Measurements from ENCODE around the gene PHKB.

Gene PHKB

GRCh38 chr16:47719713-47720112 lies 258.6 kb downstream of the PHKB start:
- no peak for DNase-seq (ENCODE audit: insufficient read length, low spot score)

DNA sequence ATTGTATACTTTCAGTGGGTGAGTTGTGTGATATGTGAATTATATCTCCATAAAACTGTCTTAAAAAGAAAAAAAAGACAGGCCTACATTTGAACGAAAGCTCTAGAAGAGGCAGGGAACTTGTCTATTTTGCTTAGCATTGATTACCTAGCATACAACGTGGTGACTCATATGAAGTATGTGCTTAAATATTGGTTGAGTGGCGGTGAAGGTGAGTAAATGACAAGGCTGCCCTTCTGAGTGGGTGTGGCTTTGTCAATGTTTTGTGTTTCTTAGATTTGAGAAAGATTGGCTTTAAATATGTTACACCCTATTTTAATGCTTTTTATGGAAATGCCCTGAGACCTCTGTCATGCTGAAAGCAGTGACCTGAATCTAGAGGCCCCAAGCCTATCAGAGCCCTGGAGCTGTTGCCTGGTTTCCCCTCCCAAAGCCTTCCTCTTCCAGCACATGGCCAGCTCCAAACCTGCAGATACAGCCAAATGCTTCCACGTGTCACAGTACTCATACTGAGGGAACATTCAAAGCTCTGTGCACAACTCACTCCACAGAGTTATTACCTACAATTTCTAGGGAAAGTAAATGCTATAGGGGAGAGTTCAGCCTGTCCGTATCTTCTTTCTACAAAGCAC lies 260.0 kb downstream of the PHKB start:
- FAIRE-seq (no peak), DNase-seq (ENCODE audit: insufficient read length, low spot score) (no peak)

More at GRCh38 chr16:47719713-47720112, 258.6 kb downstream of the PHKB start:
- no peak for FAIRE-seq

DNA sequence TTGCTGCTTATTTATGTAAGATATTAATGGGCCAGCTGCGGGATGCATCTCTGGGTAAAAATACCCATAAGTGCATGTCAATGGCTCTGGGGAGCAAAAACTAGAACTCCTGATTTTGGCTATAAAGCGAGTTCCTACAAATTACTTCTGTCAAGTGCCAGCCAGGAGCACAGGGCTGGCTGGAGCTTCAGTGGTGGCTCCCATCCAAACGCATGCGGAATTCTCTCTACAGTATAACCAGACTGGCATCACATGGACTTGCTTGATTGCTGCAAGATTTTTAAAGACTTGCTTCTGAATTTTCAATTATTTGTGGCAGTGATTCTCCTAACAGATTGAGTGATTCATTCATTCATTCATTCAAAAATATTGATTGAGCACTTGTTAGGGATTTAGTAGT lies 260.9 kb downstream of the PHKB start:
- FAIRE-seq, result no peak

DNA sequence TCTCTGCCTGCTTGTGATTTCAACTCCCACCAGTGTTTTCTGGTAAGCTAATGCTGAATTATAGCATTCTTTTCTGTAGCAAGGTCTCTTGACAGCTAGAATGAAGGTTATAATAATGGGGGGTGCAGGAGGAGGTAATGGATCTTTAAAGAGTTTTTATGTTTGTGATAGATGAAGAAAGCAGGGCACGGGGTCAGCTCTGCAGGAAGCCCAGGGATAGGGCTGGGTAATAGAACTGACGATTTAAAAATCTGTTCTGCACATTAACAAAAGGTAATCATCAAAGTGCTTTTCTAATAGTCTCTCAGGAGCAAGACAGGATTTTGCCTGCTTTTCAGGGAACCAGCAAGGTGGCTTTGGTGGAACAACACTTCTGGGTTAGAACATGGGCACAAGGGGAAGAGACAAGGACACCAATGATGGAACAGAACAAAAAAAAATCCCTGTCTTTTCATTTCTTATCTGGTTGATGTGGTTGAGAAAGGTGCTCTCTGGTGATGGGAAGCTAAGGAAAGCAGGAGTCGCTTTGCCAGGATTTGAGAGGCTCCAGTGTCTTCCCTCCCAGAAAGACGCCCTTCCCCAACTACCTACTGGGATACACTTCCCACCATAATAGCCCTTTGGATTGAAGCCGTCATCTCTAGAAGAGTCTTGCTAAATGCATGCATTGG lies 263.1 kb downstream of the PHKB start:
- DNase-seq (ENCODE audit: insufficient read length, low spot score), result no peak
- no peak for FAIRE-seq

More for the DNA sequence above, 260.9 kb downstream of the PHKB start:
- no peak for DNase-seq (ENCODE audit: insufficient read length, low spot score)

- no peak for DNase-seq (ENCODE audit: insufficient read length, low spot score)
- no peak for FAIRE-seq
Measured at GRCh38 chr16:47725188-47725695, 264.1 kb downstream of the PHKB start.

GRCh38 chr16:47726031-47726675 lies 265.0 kb downstream of the PHKB start:
- FAIRE-seq (no peak), DNase-seq (ENCODE audit: insufficient read length, low spot score) (no peak)

DNA sequence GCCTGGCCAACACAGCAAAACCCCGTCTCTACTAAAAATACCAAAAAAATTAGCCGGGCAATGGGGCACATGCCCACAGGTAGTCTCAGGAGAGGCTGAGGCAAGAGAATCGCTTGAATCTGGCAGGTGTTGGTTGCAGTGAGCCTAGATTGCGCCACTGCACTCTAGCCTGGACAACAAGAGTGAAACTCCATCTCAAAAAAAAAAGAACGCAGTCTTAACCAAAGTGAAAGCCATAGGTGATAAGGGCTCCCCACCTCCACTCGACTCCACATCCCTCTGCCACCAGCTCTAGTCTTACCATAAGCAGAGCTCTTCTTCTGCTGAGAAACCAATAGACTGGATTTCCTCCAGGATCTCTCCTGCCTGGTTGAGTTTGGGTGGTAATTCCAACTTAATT lies 266.0 kb downstream of the PHKB start:
- DNase-seq (ENCODE audit: insufficient read length, low spot score), result no peak
- no peak for FAIRE-seq

DNA sequence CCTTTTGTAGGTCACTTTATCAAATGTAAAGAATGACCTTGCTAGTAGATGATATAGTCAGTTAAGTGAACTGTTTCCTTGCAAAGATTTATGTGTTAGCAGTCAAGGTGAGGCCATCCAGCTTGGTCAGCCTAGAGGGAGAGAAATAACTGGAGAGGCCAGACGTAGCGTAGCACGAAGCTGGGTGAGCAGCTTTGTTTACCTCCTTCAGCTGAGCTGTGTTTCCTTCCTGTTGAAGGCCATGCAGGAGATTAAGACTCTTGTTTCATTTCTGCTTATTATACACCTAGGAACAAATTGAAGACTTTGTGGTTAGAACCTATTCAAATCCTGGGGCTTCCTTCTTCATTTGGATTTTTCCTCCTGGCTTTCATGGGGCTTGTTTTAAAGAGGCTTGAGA lies 267.1 kb downstream of the PHKB start:
- FAIRE-seq (no peak), DNase-seq (ENCODE audit: insufficient read length, low spot score) (no peak)

DNA sequence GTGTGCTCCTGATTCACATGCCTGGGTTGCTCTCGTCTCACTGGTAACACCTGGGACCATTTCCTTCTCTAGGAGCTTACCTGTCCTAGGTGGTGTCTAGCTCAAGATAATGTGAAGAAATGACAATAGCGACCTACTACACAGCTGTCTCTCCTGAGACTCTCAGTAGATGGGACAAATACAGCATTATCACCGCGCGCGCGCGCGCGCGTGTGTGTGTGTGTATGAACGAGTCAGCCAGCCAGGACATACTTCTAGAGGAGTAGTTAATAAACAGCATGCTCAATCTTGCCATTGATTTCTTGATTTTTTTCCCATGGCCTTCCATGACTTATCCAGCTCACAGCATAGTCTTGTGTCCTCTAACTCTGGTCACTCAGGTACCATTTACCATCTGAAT lies 268.6 kb downstream of the PHKB start:
- no peak for DNase-seq (ENCODE audit: insufficient read length, low spot score)
- FAIRE-seq, result no peak

- DNase-seq (ENCODE audit: insufficient read length, low spot score) (no peak), FAIRE-seq (no peak)
Measured at GRCh38 chr16:47731252-47731651, 270.1 kb downstream of the PHKB start.

GRCh38 chr16:47732122-47732521 lies 271.0 kb downstream of the PHKB start:
- DNase-seq (ENCODE audit: insufficient read length, low spot score) (no peak), FAIRE-seq (no peak)

- FAIRE-seq (no peak), DNase-seq (ENCODE audit: insufficient read length, low spot score) (no peak)
Measured at GRCh38 chr16:47732523-47733111, 271.5 kb downstream of the PHKB start.

DNA sequence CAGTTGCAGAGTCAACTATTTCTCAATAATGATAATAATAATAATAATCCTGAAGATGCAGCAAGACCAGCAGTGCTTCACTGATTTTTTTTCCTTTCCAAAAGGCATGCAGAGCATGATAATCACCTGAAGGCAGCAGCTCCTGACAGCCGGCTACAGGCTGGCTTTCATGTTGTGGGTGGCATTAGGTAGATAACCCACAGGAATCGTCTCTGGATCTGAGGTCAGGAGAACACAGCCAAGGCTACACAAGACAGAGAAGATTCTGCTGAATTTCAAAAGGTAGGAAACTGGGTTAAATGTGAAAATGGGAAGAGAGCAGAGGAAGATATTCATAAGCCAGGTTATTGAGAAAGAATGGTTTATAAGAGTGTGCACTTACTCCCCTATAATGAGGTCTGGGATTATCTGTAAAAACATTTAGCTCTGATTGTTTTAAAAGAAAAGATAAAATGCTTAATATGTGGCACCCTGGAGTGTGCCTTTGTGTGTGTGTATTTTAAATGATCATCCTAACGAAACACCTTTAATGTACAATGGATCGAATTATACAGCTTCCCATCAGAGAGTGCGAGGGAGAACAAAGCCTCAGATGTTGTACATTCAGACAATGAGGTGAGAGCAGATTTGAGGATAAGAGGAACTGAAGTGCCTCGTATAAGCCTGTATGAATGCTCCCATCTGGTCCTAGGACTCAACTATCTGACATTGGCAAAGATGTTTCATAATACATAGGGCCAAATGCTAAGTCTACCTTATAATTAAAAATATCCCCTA lies 273.1 kb downstream of the PHKB start:
- FAIRE-seq (no peak), DNase-seq (ENCODE audit: insufficient read length, low spot score) (no peak)

DNA sequence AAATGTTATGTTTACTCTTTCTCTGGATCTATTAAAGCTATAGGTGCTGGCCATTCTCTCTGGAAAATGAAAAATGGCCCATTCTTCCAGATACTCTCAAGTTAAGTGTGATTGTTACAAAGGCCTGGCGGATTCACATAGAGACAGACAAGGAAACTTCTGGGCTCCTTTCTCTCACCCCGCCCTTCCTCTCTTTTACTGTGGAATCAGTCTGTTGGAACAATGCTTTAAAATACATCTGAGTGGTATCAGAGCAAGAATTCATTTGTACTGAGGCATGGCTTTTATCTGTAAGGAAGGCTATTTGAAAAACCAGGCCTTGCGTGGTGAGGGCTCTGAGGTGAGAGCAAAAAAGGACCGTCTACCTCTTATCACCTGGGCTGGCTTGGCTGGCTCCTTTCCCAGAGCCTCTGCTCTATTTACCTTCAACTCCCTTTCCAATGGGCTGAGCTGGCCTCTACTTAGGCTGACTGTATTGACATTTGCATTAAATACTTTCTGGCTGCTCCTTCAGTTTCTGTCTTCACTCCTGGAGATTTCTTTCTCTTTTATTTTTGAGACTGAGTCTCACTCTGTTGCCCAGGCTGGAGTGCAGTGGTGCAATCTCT lies 274.0 kb downstream of the PHKB start:
- FAIRE-seq (no peak), DNase-seq (ENCODE audit: insufficient read length, low spot score) (no peak)

DNA sequence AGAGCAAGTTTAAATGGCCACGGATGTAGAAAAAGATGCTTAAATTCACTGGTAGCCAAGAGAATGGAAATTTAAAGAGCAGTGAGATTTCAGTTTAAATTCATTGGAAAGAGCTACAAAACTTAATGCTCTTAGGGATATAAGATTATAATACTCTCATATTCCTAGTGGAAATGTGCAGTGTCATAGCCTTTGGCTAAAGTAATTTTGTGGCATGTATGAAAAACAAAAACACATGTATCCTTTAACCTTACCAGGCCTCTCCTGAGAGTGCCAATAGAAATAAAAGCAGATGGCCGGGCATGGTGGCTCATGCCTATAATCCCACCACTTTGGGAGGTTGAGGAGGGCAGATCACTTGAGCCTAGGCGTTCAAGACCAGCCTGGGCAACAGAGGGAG lies 289.2 kb downstream of the PHKB start:
- no peak for DNase-seq (ENCODE audit: insufficient read length, low spot score)
- FAIRE-seq, result no peak

Measured in GM19239 (cell line).